Heart left ventricle (tissue), 16 donors: ENCODE data around the gene CARS2. TPM values are rescaled to one million over a fixed set of nuclear protein-coding genes. Genes with fewer than 3 reads are reported as not detected.

Experiments used
- ATAC-seq, 4 donors: fragments of 200-7000 bp; cut with Tn5 transposase; one replicate each; pipeline ENCODE4 v1.9.1; 2020 to 2022; ENCODE audit warnings: moderate library complexity in 4 of 4, mild to moderate bottlenecking in 3 of 4, moderate number of reproducible peaks in 1 of 4
- DNase-seq, 5 donors: peaks; one replicate each; pipeline ENCODE4 v3.0.0-alpha.2; 2020
- H3K27ac ChIP-seq, 12 donors: fragments of 200-600 bp; sonication (generic) in 4 of 12; one replicate each; pipeline versions ENCODE4 v1.5.0 to v1.8.0; 2016 to 2022; ENCODE audit warnings: mild to moderate bottlenecking in 2 of 12
- H3K27me3 ChIP-seq, 9 donors: fragments of 200-600 bp; sonication (generic) in 2 of 9; one replicate each; pipeline versions ENCODE4 v1.5.1 to v1.8.0; 2016 to 2022; ENCODE audit warnings: mild to moderate bottlenecking in 3 of 9
- H3K36me3 ChIP-seq, 9 donors: fragments of 200-600 bp; sonication (generic) in 2 of 9; one replicate each; pipeline versions ENCODE4 v1.5.0 to v1.8.0; 2018 to 2022; ENCODE audit warnings: mild to moderate bottlenecking in 2 of 9
- H3K4me1 ChIP-seq, 12 donors: fragments of 200-600 bp; sonication (generic) in 4 of 12; one replicate each; pipeline versions ENCODE4 v1.5.0 to v1.8.0; 2016 to 2022; ENCODE audit warnings: mild to moderate bottlenecking in 3 of 12
- H3K4me3 ChIP-seq, 12 donors: fragments of 200-600 bp; sonication (generic) in 4 of 12; one replicate each; pipeline versions ENCODE4 v1.5.0 to v1.8.0; 2017 to 2022; ENCODE audit warnings: mild to moderate bottlenecking in 9 of 12, moderate library complexity in 4 of 12
- H3K9me3 ChIP-seq, 12 donors: fragments of 200-600 bp; sonication (generic) in 4 of 12; one replicate each; pipeline versions ENCODE4 v1.5.0 to v1.8.0; 2016 to 2022; ENCODE audit warnings: mild to moderate bottlenecking in 1 of 12
- CTCF ChIP-seq, 12 donors: fragments of 200-600 bp; sonication (generic) in 4 of 12; IDR thresholded peaks; one replicate each; pipeline versions ENCODE4 v1.5.0 to v1.8.0; 2018 to 2022; ENCODE audit warnings: antibody characterized with exemption in 12 of 12, mild to moderate bottlenecking in 5 of 12
- POLR2A ChIP-seq, 2 donors: fragments of 450-650 bp; IDR thresholded peaks; one replicate each; pipeline ENCODE4 v1.6.1; 2017; ENCODE audit warnings: antibody characterized with exemption in 2 of 2, mild to moderate bottlenecking in 2 of 2, moderate library complexity in 2 of 2
- WGBS, 4 donors: extraction: QIAGEN DNeasy Blood & Tissue Kit in 2 of 4; methylation state at CpG; one replicate each; pipeline versions ENCODE4 v1.1.5 to v1.1.7; 2013 to 2018; 5-methylcytosine and 5-hydroxymethylcytosine counted together
- intact Hi-C, 10 donors: fragments of 100-400 bp; cut with DNase I; formaldehyde crosslinking; loops; one replicate each; pipeline versions ENCODE4 v1.11.1 to v1.14.2; 2022
- polyA plus RNA-seq, 2 donors: library from polyadenylated mRNA; stranded (reverse); fragments of 200-250 nt; gene quantifications; one replicate each; pipeline ENCODE4 v1.2.3, GENCODE V29; 2013
- total RNA-seq, 9 donors: library from RNA; depleted of rRNA in 2 of 9; stranded (reverse); fragments of >200 nt in 2 of 9; fragmentation: NEBNext Ultra II Directional in 3 of 9; extraction: Animal tissue kit (Norgen Biotek cat#: 25700) in 3 of 9; gene quantifications; one replicate each; pipeline versions ENCODE4 v1.1.0 to v1.2.4, GENCODE V29; 2016 to 2023
- donor health status: ischemic (EF 13 %, LVEDD 7.1; RV severe dilation, severe dysfunction).
- donor health status: healthy with polysubstance abuse.
- donor health status: DM: no; HTN: yes; CAD: no.
- donor health status: DM: no; HTN: no; CAD: no.
- donor health status: ischemic (EF 25% LVEDD 6.9; RV normal size, moderate dysfunction).
- donor health status: ischemic (EF 25% LVEDD 5.7; RV mildly dilated, moderate dysfunction).
- donor health status: healthy.
- donor health status: DM: yes; HTN: yes; CAD: no.
- donor health status: ischemic (EF 35%, LVEDD 5.7; RV mildly dilated, moderate dysfunction).
- donor health status: nonischemic (EF 11% LVEDD 7.7; RV severe dilation, severe dysfunction).
- donor health status: DM: yes; HTN: yes; CAD: no.
- donor health status: PGD.
- donor health status: ischemic (EF 29% LVEDD 5.4; RV normal size, mild dysfunction).
- donor health status: nonischemic (EF 23%, LVEDD 6.1; RV moderate dilation, normal function).

The CARS2 gene
- total and polyA plus RNA-seq, 11 donors: 35.4 to 78.5 (median 44.3) TPM

GRCh38 chr13:110685305-110686020 is 20.5 kb downstream of the CARS2 start:
- Histone ChIP-seq H3K4me1 (no peaks in the 10 kb centered on the region), H3K9me3 (no peaks in the 10 kb centered on the region), H3K4me3 (no peak overlapping the region), H3K36me3 (peaks cover 0 to 100% (median 88%) of the 10 kb centered on the region in 9 donors), H3K27ac (peak overlapping the region in 1 of 12 donors; percentile 85), H3K27me3 (no peaks in the 10 kb centered on the region)
- ATAC-seq: no peak
- no peak for DNase-seq
- TF ChIP-seq POLR2A (IDR thresholded peaks at IDR 0.05) (no peak), CTCF (IDR thresholded peaks at IDR 0.05) (no peak)
- 90 to 94% (median 92%) methylated on average over 11 of the region's 11 CpGs for WGBS, 4 donors
- intact Hi-C loops: loop anchor here in 1 of 10 donors (10.0 kb wide), 1 partner anchor 129 kb away; no protein-coding TSS in a partner anchor

GRCh38 chr13:110684388-110685056 is 21.4 kb downstream of the CARS2 start:
- Histone ChIP-seq H3K27ac (peak overlapping the region in 1 of 12 donors; percentile 85), H3K4me1 (no peaks in the 10 kb centered on the region), H3K9me3 (no peaks in the 10 kb centered on the region), H3K4me3 (no peak overlapping the region), H3K27me3 (no peaks in the 10 kb centered on the region), H3K36me3 (peaks cover 0 to 97% (median 81%) of the 10 kb centered on the region in 9 donors)
- no peak for ATAC-seq
- TF ChIP-seq CTCF (IDR thresholded peaks at IDR 0.05) (no peak), POLR2A (IDR thresholded peaks at IDR 0.05) (no peak)
- 91 to 95% (median 94%) methylated on average over 6 to 8 of the region's 8 CpGs for WGBS, 4 donors
- intact Hi-C loops: loop anchor here in 2 of 10 donors (5.0 to 10.0 kb wide), 2 partner anchors 130 to 133 kb away; no protein-coding TSS in a partner anchor
- DNase-seq: no peak

GRCh38 chr13:110683921-110684320 is 22.0 kb downstream of the CARS2 start:
- TF ChIP-seq CTCF (IDR thresholded peaks at IDR 0.05): no peak
- no peak for TF ChIP-seq POLR2A (IDR thresholded peaks at IDR 0.05)
- H3K4me3 ChIP-seq: no peak overlapping the region
- 88 to 98% (median 93%) methylated on average over 5 of the region's 5 CpGs for WGBS, 4 donors
- H3K9me3 ChIP-seq: no peaks in the 10 kb centered on the region
- H3K36me3 ChIP-seq: peaks cover 0 to 95% (median 77%) of the 10 kb centered on the region in 9 donors
- no peaks in the 10 kb centered on the region for H3K27me3 ChIP-seq
- peak overlapping the region in 1 of 12 donors; percentile 85 for H3K27ac ChIP-seq
- peak in 1 of 4 donors; percentile 29 for ATAC-seq
- intact Hi-C loops: loop anchor here in 2 of 10 donors (5.0 to 10.0 kb wide), 2 partner anchors 131 to 133 kb away; no protein-coding TSS in a partner anchor
- DNase-seq: no peak
- no peaks in the 10 kb centered on the region for H3K4me1 ChIP-seq
